MCF 10A (cell line): Measurements from ENCODE around the gene RAI14. TPM values are rescaled to one million over a fixed set of nuclear protein-coding genes. Genes with fewer than 3 reads are reported as not detected.

Experiments used
- BruUV-seq: library from RNA; stranded (reverse); fragments of 400-500 nt; replicated peaks from 2 replicates; lab custom pipeline; 2021; lab: Mats Ljungman, UMichigan
- CTCF ChIA-PET: fragments of 300-600 bp; sonication (Branson Sonifier 250); formaldehyde crosslinking; extraction: SDS; loops from one replicate; lab custom pipeline; 2021; ENCODE audit warnings: antibody characterized with exemption, inconsistent platforms; lab: Yijun Ruan, JAX
- POLR2A ChIA-PET: fragments of 300-600, 350-650 bp; sonication (Branson Sonifier 250); formaldehyde crosslinking; extraction: SDS; loops from one replicate; lab custom pipeline; 2020; ENCODE audit warnings: antibody characterized with exemption, inconsistent platforms; lab: Yijun Ruan, JAX
- DNase-seq: peaks from one replicate; pipeline ENCODE4 v3.0.0-alpha.2; 2018; ENCODE audit not compliant: unreplicated experiment
- H3K27ac Mint-ChIP-seq: one replicate; pipeline ENCODE4 v1.8.0; 2022; ENCODE audit warnings: mild to moderate bottlenecking, low read depth, mixed read lengths; ENCODE audit not compliant: unreplicated experiment
- H3K27me3 Mint-ChIP-seq: one replicate; pipeline ENCODE4 v1.8.0; 2022; ENCODE audit warnings: mixed read lengths; ENCODE audit not compliant: insufficient read depth, unreplicated experiment
- H3K36me3 Mint-ChIP-seq: one replicate; pipeline ENCODE4 v1.8.0; 2022; ENCODE audit warnings: mild to moderate bottlenecking, moderate library complexity, mixed read lengths; ENCODE audit not compliant: insufficient read depth, unreplicated experiment
- H3K4me1 Mint-ChIP-seq: one replicate; pipeline ENCODE4 v1.8.0; 2022; ENCODE audit warnings: mixed read lengths; ENCODE audit not compliant: insufficient read depth, unreplicated experiment
- H3K4me3 Mint-ChIP-seq: one replicate; pipeline ENCODE4 v1.8.0; 2022; ENCODE audit warnings: mild to moderate bottlenecking, moderate library complexity, mixed read lengths; ENCODE audit not compliant: unreplicated experiment
- H3K9me3 Mint-ChIP-seq: one replicate; pipeline ENCODE4 v1.8.0; 2022; ENCODE audit warnings: mixed read lengths; ENCODE audit not compliant: unreplicated experiment
- CTCF ChIP-seq: fragments of 200-600 bp; IDR thresholded peaks from one replicate; pipeline ENCODE4 v1.8.0; 2022; ENCODE audit warnings: antibody characterized with exemption, mild to moderate bottlenecking; ENCODE audit not compliant: unreplicated experiment
- intact Hi-C: fragments of 100-400 bp; cut with micrococcal nuclease; formaldehyde crosslinking; loops from 2 replicates; pipeline ENCODE4 v1.14.1; 2022
- total RNA-seq: library from RNA; stranded (reverse); gene quantifications from 2 replicates; pipeline ENCODE4 v1.2.3, GENCODE V29; 2022

Gene RAI14
- total RNA-seq, 1 experiment from 2014 or later = 47.6 TPM

- no peaks in the 10 kb centered on the region for H3K9me3 Mint-ChIP-seq
- H3K27ac Mint-ChIP-seq = peak overlapping the region; percentile 57
- peak; percentile 56 for DNase-seq
- peaks cover 15% of the 10 kb centered on the region for H3K4me1 Mint-ChIP-seq
- TF ChIP-seq CTCF = no peak
- peak overlapping the region; percentile 73 for H3K4me3 Mint-ChIP-seq
- BruUV-seq = no TSS peak
- H3K36me3 Mint-ChIP-seq = no peaks in the 10 kb centered on the region
- H3K27me3 Mint-ChIP-seq = no peaks in the 10 kb centered on the region
- ChIA-PET CTCF (interaction anchor here (0.7 to 1.2 kb wide), 3 partner anchors 31 to 240 kb away, joined by 3 read pairs; no protein-coding TSS in a partner anchor), POLR2A (interaction anchor here (0.7 to 2.7 kb wide), 5 partner anchors 31 to 1197 kb away, joined by 3 to 6 read pairs (median 5); partner anchors contain the start of gene TTC23L)
- intact Hi-C loops = loop anchor here (2.0 to 10.0 kb wide), 4 partner anchors 27 to 241 kb away; partner anchors contain the start of gene TTC23L
Measured at GRCh38 chr5:34657274-34657921, 1.3 kb downstream of the RAI14 start.

- Mint-ChIP-seq H3K36me3 (no peaks in the 10 kb centered on the region), H3K9me3 (no peaks in the 10 kb centered on the region), H3K27ac (peak overlapping the region; percentile 57), H3K27me3 (no peaks in the 10 kb centered on the region), H3K4me3 (peak overlapping the region; percentile 73), H3K4me1 (peaks cover 15% of the 10 kb centered on the region)
- peak; percentile 4 for DNase-seq
- ChIA-PET POLR2A (interaction anchor here (1.1 to 2.7 kb wide), 4 partner anchors 31 to 181 kb away, joined by 3 to 6 read pairs (median 4); partner anchors contain the start of gene TTC23L), CTCF (interaction anchor here (0.5 to 1.2 kb wide), 4 partner anchors 30 to 473 kb away, joined by 3 read pairs; no protein-coding TSS in a partner anchor)
- BruUV-seq = TSS peak; percentile 26
- no peak for TF ChIP-seq CTCF
- intact Hi-C loops = loop anchor here (2.0 to 10.0 kb wide), 4 partner anchors 27 to 241 kb away; partner anchors contain the start of gene TTC23L
Measured at GRCh38 chr5:34657988-34658387, 1.9 kb downstream of the RAI14 start.

- BruUV-seq = no TSS peak
- intact Hi-C loops = loop anchor here (10.0 kb wide), 1 partner anchor 176 kb away; the partner anchor contains the start of gene TTC23L
- Mint-ChIP-seq H3K36me3 (no peaks in the 10 kb centered on the region), H3K27ac (no peak overlapping the region), H3K9me3 (no peaks in the 10 kb centered on the region), H3K4me3 (no peak overlapping the region), H3K4me1 (peaks cover 15% of the 10 kb centered on the region), H3K27me3 (no peaks in the 10 kb centered on the region)
- CTCF ChIA-PET = interaction anchor here (0.7 to 1.5 kb wide), 3 partner anchors 36 to 145 kb away, joined by 3 to 4 read pairs (median 3); no protein-coding TSS in a partner anchor
- POLR2A ChIA-PET = no interaction called here
- TF ChIP-seq CTCF = no peak
- no peak for DNase-seq
Measured at GRCh38 chr5:34659168-34659567, 3.0 kb downstream of the RAI14 start.

- Mint-ChIP-seq H3K27me3 (no peaks in the 10 kb centered on the region), H3K36me3 (no peaks in the 10 kb centered on the region), H3K4me1 (peaks cover 11% of the 10 kb centered on the region), H3K27ac (no peak overlapping the region), H3K9me3 (no peaks in the 10 kb centered on the region), H3K4me3 (no peak overlapping the region)
- TF ChIP-seq CTCF = no peak
- BruUV-seq = no TSS peak
- no peak for DNase-seq
- intact Hi-C loops = no loop called here
- POLR2A ChIA-PET = no interaction called here
- CTCF ChIA-PET = interaction anchor here (1.5 kb wide), 1 partner anchor 137 kb away, joined by 4 read pairs; no protein-coding TSS in a partner anchor
Measured at GRCh38 chr5:34660444-34660843, 4.3 kb downstream of the RAI14 start.
